HG02973 (cell line): ENCODE measurements around the gene GPR137.

Experiments used
- ATAC-seq: cut with Tn5 transposase; IDR thresholded peaks from one replicate; pipeline ENCODE4 v1.9.1; 2021; ENCODE audit warnings: moderate library complexity; ENCODE audit not compliant: unreplicated experiment

GPR137 gene

GRCh38 chr11:64249038-64249437, 36.6 kb upstream of the GPR137 start:
- no peak for ATAC-seq

GRCh38 chr11:64249563-64250414, 35.9 kb upstream of the GPR137 start:
- no peak for ATAC-seq

- no peak for ATAC-seq
These were observed 35.1 kb upstream of the GPR137 start for GRCh38 chr11:64250415-64251015.

GRCh38 chr11:64251016-64251752, 34.5 kb upstream of the GPR137 start, which contains the start of gene PLCB3:
TSS of gene PLCB3 (plus strand) at chr11:64251530. CDS start at chr11:64251650, 120 bp downstream.
- no peak for ATAC-seq

- no peak for ATAC-seq
These were observed 34.0 kb upstream of the GPR137 start for GRCh38 chr11:64251753-64252002.

GRCh38 chr11:64252003-64252872, 33.4 kb upstream of the GPR137 start:
- no peak for ATAC-seq

- ATAC-seq, result no peak
These were observed 32.6 kb upstream of the GPR137 start for GRCh38 chr11:64253043-64253442.

- ATAC-seq, result no peak
These were observed 32.2 kb upstream of the GPR137 start for GRCh38 chr11:64253481-64253880.

- ATAC-seq, result no peak
These were observed 31.3 kb upstream of the GPR137 start for GRCh38 chr11:64254326-64254725.

GRCh38 chr11:64255135-64256128, 30.2 kb upstream of the GPR137 start:
- ATAC-seq, result no peak

GRCh38 chr11:64256300-64256699, 29.3 kb upstream of the GPR137 start:
- ATAC-seq, result no peak

- ATAC-seq, result no peak
These were observed 27.3 kb upstream of the GPR137 start for GRCh38 chr11:64258356-64258755.

GRCh38 chr11:64258946-64259532, 26.6 kb upstream of the GPR137 start:
- ATAC-seq, result no peak

GRCh38 chr11:64259533-64260067, 26.0 kb upstream of the GPR137 start:
- ATAC-seq, result no peak

- no peak for ATAC-seq
These were observed 25.4 kb upstream of the GPR137 start for GRCh38 chr11:64260147-64260708.

GRCh38 chr11:64261556-64262080, 24.0 kb upstream of the GPR137 start:
- ATAC-seq, result no peak

- ATAC-seq, result no peak
These were observed 23.2 kb upstream of the GPR137 start for GRCh38 chr11:64262271-64263002.
